GM12878 (cell line): ENCODE results near the gene FETUB. TPM values are rescaled to one million over a fixed set of nuclear protein-coding genes. Genes with fewer than 3 reads are reported as not detected.

Experiments used
- ATF3 ChIP-seq: IDR thresholded peaks from 2 replicates; pipeline ENCODE4 v1.6.1; 2011; ENCODE audit warnings: low read depth, mild to moderate bottlenecking, low read length, moderate library complexity, borderline replicate concordance; ENCODE audit errors: extremely low read depth
- FOS ChIP-seq: IDR thresholded peaks from 3 replicates; pipeline ENCODE4 v1.6.1; 2011; ENCODE audit warnings: borderline replicate concordance; ENCODE audit not compliant: insufficient read length; ENCODE audit errors: extremely low read depth
- IKZF1 ChIP-seq: fragments of 450-650 bp; conservative IDR thresholded peaks from 2 replicates; pipeline ENCODE4 v1.6.1; 2017; ENCODE audit warnings: antibody characterized with exemption, mild to moderate bottlenecking
- MEF2A ChIP-seq: IDR thresholded peaks from 2 replicates; pipeline ENCODE4 v1.6.1; 2011; ENCODE audit warnings: low read depth, mild to moderate bottlenecking, low read length, moderate library complexity; ENCODE audit not compliant: insufficient read depth
- NBN ChIP-seq: fragments of 450-650 bp; IDR thresholded peaks from 2 replicates; pipeline ENCODE4 v1.6.1; 2016
- REST ChIP-seq: IDR thresholded peaks from 2 replicates; pipeline ENCODE4 v1.6.1; 2012; ENCODE audit warnings: mild to moderate bottlenecking, low read depth, low read length
- RUNX3 ChIP-seq: IDR thresholded peaks from 2 replicates; pipeline ENCODE4 v1.6.1; 2012; ENCODE audit warnings: low read length, inconsistent platforms
- SP1 ChIP-seq: IDR thresholded peaks from one replicate; pipeline ENCODE4 v1.6.1; 2011; ENCODE audit warnings: low read depth, low read length
- SREBF2 ChIP-seq: IDR thresholded peaks from 2 replicates; pipeline ENCODE4 v1.6.1; 2012; ENCODE audit warnings: mild to moderate bottlenecking, low read length
- SRF ChIP-seq, 2 experiments: IDR thresholded peaks; 2 replicates each; pipeline ENCODE4 v1.6.1; 2011; ENCODE audit warnings: low read depth in 2 of 2, low read length in 2 of 2, mild to moderate bottlenecking in 1 of 2, moderate library complexity in 1 of 2
- TCF7 ChIP-seq: IDR thresholded peaks from 2 replicates; pipeline ENCODE4 v1.6.1; 2014; ENCODE audit warnings: antibody characterized with exemption, borderline replicate concordance
- ZBTB11 ChIP-seq: fragments of 450-650 bp; formaldehyde crosslinking; IDR thresholded peaks from 2 replicates; pipeline ENCODE4 v1.5.0; 2022; ENCODE audit warnings: mild to moderate bottlenecking, missing genetic modification characterization
- ZNF384 ChIP-seq: IDR thresholded peaks from 2 replicates; pipeline ENCODE4 v1.6.1; 2012; ENCODE audit warnings: low read depth, mild to moderate bottlenecking, low read length, improper control_type of control experiment, borderline replicate concordance
- polyA plus RNA-seq, 11 experiments: library from polyadenylated mRNA; depleted of rRNA in 4 of 11; unstranded in 6 of 11; stranded (reverse) in 5 of 11; fragments of >200 nt; fragmentation: Nextera tagmentation in 4 of 11; fragmentation: Illumina TruSeq in 1 of 11; extraction: Ambion mirVana in 4 of 11; extraction: Trizol in 1 of 11; gene quantifications; 1 replicate in 1 of 11; 2 replicates in 10 of 11; pipeline versions ENCODE4 v1.2.1 to v1.2.3, GENCODE V29; 2011 to 2016; ENCODE audit warnings: inconsistent platforms in 2 of 11, missing spikeins in 2 of 11, low read depth in 1 of 11
- total RNA-seq, 4 experiments: library from RNA; depleted of rRNA in 3 of 4; stranded (reverse); fragments of >200 nt in 3 of 4; fragmentation: Illumina TruSeq in 1 of 4; extraction: Trizol in 1 of 4; gene quantifications; 2 replicates each; pipeline versions ENCODE4 v1.2.1 to v1.2.3, GENCODE V29; 2013 to 2021
- TF ChIP-seq, protein P1 (sequence below): fragments of 450-650 bp; IDR thresholded peaks from 2 replicates; pipeline ENCODE4 v1.6.1; 2017; ENCODE audit warnings: mild to moderate bottlenecking, moderate library complexity
- TF ChIP-seq, protein P2 (sequence below), 3 experiments: IDR thresholded peaks in 2 of 3; conservative IDR thresholded peaks in 1 of 3; 2 replicates each; pipeline ENCODE4 v1.5.1; 2011; ENCODE audit warnings: low read depth in 3 of 3, low read length in 3 of 3, mild to moderate bottlenecking in 3 of 3, control low read depth in 2 of 3, moderate library complexity in 2 of 3, inconsistent platforms in 1 of 3, mixed read lengths in 1 of 3; ENCODE audit not compliant: control insufficient read depth in 2 of 3, insufficient read depth in 1 of 3; ENCODE audit errors: extremely low read depth in 1 of 3

The FETUB gene
- total and polyA plus RNA-seq, 10 of the 15 experiments (the other 5 are each of a cell fraction or from before 2014, with no cell fraction given): not detected

GRCh38 chr3:186617036-186617946, 22.9 kb upstream of the FETUB start (continued):
- TF ChIP-seq ZNF384 (no peak), RUNX3 (peak; percentile 30; the same call in 1 of the 2 replicates), TCF7 (no peak), IKZF1 (peak; percentile 37; the same call in 1 of the 2 replicates), ATF3 (no peak), REST (no peak), ZBTB11 (CRISPR knock-in tag) (no peak), NBN (no peak), SREBF2 (no peak), MEF2A (no peak), FOS (no peak), SRF (IDR thresholded peaks at IDR 0.05; ENCODE audit: low read depth in 2 of 2, low read length in 2 of 2) (no peak), SP1 (no peak)
- TF ChIP-seq, protein P1, sequence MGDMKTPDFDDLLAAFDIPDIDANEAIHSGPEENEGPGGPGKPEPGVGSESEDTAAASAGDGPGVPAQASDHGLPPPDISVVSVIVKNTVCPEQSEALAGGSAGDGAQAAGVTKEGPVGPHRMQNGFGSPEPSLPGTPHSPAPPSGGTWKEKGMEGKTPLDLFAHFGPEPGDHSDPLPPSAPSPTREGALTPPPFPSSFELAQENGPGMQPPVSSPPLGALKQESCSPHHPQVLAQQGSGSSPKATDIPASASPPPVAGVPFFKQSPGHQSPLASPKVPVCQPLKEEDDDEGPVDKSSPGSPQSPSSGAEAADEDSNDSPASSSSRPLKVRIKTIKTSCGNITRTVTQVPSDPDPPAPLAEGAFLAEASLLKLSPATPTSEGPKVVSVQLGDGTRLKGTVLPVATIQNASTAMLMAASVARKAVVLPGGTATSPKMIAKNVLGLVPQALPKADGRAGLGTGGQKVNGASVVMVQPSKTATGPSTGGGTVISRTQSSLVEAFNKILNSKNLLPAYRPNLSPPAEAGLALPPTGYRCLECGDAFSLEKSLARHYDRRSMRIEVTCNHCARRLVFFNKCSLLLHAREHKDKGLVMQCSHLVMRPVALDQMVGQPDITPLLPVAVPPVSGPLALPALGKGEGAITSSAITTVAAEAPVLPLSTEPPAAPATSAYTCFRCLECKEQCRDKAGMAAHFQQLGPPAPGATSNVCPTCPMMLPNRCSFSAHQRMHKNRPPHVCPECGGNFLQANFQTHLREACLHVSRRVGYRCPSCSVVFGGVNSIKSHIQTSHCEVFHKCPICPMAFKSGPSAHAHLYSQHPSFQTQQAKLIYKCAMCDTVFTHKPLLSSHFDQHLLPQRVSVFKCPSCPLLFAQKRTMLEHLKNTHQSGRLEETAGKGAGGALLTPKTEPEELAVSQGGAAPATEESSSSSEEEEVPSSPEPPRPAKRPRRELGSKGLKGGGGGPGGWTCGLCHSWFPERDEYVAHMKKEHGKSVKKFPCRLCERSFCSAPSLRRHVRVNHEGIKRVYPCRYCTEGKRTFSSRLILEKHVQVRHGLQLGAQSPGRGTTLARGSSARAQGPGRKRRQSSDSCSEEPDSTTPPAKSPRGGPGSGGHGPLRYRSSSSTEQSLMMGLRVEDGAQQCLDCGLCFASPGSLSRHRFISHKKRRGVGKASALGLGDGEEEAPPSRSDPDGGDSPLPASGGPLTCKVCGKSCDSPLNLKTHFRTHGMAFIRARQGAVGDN: no peak
- TF ChIP-seq, protein P2, sequence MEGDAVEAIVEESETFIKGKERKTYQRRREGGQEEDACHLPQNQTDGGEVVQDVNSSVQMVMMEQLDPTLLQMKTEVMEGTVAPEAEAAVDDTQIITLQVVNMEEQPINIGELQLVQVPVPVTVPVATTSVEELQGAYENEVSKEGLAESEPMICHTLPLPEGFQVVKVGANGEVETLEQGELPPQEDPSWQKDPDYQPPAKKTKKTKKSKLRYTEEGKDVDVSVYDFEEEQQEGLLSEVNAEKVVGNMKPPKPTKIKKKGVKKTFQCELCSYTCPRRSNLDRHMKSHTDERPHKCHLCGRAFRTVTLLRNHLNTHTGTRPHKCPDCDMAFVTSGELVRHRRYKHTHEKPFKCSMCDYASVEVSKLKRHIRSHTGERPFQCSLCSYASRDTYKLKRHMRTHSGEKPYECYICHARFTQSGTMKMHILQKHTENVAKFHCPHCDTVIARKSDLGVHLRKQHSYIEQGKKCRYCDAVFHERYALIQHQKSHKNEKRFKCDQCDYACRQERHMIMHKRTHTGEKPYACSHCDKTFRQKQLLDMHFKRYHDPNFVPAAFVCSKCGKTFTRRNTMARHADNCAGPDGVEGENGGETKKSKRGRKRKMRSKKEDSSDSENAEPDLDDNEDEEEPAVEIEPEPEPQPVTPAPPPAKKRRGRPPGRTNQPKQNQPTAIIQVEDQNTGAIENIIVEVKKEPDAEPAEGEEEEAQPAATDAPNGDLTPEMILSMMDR (IDR thresholded peaks at IDR 0.05 in 2 of 3, conservative IDR thresholded peaks at IDR 0.05 in 1 of 3; ENCODE audit: control insufficient read depth in 2 of 3, extremely low read depth in 1 of 3, insufficient read depth in 1 of 3, low read depth in 3 of 3, low read length in 3 of 3): peak; percentile 94 to 97 (median 96)
